Endometrial microvascular endothelial cells (primary cell): Measurements from ENCODE around the gene PXYLP1. TPM values are rescaled to one million over a fixed set of nuclear protein-coding genes. Genes with fewer than 3 reads are reported as not detected.
"Not testable (repeated sequence)": the region's sequence is repeated elsewhere in the genome, so short reads cannot be mapped to it uniquely, and the experiment has no call there.

Experiments
- in situ Hi-C: cut with HindIII; loops from 2 replicates; pipeline ENCODE4 v1.10.0; 2017; ENCODE audit warnings: low sequenced_read_pairs, low pct_unique_long_range_greater_than_20kb; ENCODE audit errors: inconsistent ontology term
- total RNA-seq: library from RNA; depleted of rRNA; stranded (reverse); fragments of >200 nt; gene quantifications from one replicate; pipeline ENCODE4 v1.2.3, GENCODE V29; 2015; ENCODE audit errors: inconsistent ontology term

Gene PXYLP1, protein sequence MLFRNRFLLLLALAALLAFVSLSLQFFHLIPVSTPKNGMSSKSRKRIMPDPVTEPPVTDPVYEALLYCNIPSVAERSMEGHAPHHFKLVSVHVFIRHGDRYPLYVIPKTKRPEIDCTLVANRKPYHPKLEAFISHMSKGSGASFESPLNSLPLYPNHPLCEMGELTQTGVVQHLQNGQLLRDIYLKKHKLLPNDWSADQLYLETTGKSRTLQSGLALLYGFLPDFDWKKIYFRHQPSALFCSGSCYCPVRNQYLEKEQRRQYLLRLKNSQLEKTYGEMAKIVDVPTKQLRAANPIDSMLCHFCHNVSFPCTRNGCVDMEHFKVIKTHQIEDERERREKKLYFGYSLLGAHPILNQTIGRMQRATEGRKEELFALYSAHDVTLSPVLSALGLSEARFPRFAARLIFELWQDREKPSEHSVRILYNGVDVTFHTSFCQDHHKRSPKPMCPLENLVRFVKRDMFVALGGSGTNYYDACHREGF
- 0.19 TPM for total RNA-seq

DNA sequence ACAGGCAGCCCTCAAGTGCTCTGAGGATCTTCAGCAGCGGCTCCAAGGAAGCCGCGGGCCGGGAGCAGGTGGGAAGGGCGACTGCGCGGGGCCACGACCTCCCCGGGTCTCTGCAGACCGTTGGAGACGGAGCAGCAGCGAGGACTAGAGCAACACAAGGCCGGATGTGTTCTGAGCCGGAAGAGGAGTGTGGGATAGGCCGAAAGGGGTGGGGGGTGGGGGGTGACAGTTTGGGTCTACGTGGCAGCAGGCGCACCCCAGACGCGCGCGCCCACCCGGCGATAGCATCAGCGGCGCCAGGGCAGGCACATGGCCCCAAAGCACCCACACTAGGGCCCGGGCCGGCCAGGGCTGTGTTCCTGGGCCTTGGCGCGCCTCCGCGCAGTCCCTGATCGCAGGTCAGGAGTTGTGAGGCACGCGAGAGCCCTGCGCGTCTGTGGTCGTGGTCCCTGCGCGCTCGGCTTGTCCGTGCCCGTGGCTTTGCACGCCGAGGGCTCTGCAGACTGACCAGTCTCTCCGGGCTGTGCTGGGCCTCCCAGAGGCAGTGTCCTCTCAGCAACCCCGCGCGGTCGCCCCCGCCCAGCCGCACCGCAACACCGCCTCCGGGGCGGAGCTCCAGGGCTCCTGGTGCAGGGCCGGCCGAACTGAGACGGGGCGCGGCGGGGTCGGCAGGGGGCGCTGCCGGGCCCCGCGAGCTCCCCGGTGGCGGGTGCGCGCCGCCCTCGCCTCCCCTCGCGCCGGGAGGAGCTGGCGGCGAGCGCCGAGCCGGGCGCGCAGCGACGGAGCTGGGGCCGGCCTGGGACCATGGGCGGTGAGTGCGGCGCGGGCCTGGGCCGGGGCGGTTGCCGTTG lies at the start of gene PXYLP1:
Gene PXYLP1, plus strand, starts transcription at position 725 of the 851 bp plus-strand sequence. CDS start 28,351 bp downstream, outside the sequence.
- in situ Hi-C loops: no loop called here

DNA sequence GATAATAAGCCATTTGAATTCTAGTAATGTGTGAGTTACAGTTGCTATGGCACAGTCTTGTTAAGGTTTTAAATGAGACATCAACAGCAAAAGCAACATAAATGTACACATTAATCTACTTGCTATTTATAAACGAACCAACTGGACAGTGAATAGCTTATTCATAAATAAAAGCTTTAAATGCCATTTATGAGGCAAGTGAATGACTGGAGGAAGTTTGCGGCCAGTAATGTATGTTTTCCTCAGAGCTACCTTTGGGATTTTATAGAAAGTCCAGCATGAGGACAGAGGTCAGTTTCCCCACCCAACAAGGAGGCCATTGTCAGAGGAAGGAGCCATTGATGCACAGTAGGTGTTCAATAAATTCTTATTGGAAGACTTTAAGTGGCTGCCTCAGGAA lies 48.0 kb upstream of the PXYLP1 start:
- in situ Hi-C loops: no loop called here

DNA sequence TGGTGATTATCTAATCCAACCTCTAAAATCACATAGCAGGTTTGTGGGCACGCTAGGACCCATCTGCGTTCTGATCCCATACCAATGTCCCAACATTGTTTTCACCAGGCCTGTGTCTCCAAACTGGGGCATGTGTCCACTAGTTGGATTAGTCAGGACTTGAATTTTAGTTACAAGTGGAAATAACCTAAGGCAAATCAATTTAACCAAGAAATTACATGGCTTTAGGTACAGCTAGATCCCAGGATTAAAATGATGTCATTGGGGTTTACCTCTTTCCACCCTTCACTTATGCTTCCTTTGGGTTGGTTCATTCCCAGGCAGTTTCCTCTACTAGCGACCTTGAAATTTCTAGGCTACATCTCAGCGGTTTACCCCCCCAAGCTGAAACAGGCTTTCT lies 47.2 kb upstream of the PXYLP1 start:
- in situ Hi-C loops: no loop called here

DNA sequence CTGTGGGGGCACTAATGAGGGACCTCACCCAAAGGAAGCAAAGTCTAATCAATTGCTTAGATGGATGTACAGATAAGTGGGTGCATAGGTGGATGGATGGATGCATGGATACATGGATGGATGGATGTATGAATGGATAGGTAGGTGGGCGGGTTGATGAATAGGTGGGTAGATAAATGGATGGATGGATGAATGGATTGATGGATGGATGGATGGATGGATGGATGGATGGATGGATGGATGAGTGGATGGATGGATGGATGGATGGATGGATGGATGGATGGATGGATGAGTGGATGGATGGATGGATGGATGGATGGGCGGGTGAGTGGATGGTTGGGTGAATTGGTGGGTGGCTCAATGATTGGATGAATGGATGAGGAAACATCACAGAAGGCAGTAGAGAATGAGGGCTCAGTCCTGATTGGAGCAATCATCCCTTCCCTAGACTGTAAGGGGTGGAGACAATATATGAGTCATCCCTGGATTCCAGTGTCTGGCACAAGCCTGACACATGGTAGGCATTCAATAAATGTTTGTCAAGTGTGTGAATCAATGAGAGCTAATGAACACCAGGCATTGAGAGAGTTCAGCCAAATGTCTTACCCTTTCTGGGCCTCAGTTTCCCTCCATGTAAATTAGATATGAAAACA lies 40.4 kb upstream of the PXYLP1 start:
- in situ Hi-C loops: no loop called here

DNA sequence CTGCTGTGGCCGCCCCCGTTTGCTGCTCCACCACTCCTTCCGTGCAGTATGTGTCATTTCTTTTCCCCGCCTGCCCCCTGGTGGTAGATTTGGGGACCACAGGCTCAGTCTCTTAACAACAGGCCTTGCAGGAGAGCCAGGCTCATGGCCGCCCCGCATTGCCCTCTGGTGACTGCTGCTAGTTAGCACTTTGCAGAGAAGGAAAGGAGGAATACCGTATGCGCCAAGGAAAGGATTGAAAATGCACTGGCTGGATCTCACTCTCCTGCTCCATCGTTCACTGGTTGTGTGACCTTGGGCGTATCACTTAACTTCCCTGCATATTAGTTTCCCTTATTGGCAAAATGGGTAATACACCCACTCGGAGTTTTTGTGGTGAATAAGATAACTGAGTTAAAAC lies 39.3 kb upstream of the PXYLP1 start:
- in situ Hi-C loops: no loop called here

DNA sequence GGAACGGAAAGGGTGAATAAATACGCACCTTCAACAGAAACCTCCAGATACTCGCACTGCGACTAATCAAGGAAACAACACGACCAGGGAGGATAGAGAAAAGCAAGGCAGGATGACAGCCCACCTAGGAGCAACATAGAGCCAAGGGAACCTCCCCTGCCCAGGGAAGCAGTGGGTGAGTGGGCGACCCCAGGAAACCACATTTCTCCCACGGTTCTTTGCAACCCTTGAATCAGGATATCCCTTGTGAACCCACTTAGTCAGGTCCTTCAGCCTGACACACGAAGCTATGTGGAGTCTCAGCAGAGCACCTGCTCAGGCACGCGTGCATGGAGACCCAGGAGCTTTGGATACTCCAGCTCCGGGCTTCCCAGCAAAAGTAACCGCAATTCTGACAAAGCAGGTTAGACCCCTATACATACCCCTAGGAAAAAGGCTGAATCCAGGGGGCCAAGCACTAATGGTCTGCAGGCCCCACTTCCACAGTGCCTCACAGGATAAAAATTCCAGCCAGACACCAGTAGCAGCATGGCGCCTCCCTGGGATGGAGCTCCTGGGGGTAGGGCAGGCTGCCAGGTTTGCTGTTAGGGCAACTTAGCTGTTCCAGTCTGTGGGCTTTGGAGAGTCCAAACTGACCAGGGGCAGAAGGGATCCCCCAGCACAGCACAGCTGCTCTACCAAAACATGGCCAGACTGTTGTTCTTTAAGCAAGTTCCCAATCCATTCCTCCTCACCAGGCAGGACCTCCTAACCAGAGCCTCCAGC lies 38.4 kb upstream of the PXYLP1 start:
- in situ Hi-C loops: no loop called here

DNA sequence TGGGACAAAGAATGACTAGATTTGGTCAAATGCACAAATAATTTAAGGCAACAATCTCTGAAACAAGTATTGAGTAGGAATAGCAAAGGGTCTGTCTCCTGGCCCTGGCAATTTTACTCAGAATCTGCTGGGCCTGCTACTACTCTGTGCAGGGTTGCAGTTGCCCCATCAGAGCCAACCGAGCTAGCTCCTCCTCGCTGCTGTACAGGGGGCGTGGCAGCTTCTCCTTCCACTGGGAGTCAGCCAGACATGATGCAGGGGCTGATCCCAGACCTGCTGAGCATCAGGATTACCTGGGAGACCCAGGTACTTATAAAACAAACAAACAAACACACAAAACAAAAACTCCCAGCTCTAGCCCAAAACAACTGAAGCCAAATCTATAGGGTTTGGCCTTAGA lies 30.5 kb upstream of the PXYLP1 start:
- in situ Hi-C loops: no loop called here

DNA sequence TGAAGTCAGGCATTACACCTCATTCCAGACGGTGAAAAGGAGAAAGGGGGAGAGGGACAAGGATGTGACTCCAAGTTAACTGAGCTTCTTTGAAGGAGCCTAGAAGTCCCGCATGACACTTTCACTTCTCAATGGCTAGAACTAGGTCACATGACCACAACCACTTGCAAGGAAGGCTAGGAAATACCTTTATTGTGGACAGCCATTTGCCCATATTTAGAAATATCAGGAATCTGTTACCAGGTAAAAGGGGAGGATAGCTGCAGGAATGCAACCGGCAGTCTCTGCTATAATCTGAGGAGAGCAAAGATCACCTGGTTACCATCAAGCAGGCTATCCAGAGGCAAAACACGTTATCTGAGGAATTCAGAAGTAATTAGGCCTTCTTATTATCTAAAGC lies 28.9 kb upstream of the PXYLP1 start:
- in situ Hi-C loops: no loop called here

DNA sequence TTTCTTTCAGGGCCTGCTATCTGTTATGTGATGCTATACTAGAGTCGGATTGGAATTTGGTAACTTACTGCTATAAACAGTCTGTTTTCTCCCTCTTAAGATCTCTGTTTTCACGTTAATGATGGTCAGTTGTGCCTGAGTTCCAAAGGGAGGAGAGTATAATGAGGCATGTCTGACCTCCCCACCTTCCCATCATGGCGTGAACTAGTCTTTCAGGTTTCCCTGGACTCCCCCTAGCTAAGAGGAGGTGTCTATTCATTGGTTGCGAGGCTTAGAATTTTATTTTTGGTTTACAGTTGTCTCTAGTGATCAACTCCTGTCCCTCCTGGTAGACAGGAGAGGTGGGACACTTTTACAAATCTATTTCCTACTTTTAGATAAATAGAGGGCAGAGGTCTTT lies 27.8 kb upstream of the PXYLP1 start:
- in situ Hi-C loops: no loop called here

DNA sequence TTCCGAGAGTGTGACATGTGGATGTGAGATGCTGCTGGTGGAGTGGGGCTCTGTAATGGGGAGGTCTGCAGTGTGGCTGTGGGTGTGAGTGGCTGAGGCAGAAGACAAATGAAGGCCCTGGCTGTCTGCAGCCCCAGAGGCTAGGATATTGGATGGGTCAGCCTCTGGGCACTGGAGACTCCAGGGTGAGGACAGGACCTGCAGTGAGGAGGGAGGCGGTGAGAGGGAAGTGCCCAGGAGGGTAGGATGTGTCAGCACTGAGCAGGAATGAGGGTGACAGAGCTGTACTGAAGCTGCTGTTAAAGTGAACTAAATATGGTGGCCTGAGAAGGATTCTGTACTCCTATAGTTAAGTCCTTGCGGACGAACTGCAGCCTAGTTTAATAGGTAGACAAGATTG lies 27.3 kb upstream of the PXYLP1 start:
- in situ Hi-C loops: no loop called here

DNA sequence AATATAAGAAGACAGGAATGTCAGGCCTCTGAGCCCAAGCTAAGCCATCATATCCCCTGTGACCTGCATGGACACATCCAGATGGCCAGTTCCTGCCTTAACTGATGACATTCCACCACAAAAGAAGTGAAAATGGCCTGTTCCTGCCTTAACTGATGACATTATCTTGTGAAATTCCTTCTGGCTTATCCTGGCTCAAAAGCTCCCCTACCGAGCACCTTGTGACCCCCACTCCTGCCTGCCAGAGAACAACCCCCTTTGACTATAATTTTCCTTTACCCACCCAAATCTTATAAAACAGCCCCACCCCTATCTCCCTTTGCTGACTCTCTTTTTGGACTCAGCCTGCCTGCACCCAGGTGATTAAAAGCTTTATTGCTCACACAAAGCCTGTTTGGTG lies 20.3 kb upstream of the PXYLP1 start:
- in situ Hi-C loops: not testable (repeated sequence)

DNA sequence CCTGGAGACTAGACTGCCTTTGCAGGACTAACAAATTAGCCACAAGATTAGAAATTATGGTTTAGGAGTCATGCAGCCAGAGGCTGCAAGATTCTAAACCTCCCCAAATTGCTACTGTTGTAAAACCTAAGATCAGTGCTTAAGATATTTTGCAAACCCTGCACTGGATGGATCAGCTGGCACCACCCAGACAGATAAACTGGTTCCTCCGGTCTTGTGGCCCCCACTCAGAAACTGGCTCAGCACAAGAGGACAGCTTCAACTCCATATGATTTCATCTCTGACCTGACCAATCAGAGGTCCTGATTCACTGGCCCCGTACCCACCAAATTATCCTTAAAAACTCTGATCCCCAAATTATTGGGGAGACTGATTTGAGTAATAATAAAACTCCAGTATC lies 19.5 kb upstream of the PXYLP1 start:
- in situ Hi-C loops: no loop called here

DNA sequence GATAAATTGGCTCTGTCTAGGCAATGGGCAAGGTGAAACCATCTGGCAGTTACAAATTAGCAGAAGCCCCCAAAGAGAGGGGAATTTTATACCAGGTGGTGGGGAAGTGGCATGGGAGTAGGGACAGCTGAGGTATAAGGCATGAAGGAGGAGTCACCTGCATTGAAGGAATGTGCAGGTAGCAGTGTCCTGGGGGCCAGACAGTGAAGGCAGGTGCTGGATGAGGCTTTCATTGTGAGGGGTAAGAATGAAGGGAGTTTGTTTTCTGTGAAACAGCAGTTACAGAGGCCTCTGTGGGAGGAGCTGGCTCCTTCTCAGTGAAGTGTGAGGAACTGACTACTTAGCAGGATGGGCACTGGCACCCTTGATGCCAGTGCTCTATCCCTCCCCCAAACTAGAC lies 19.1 kb upstream of the PXYLP1 start:
- in situ Hi-C loops: no loop called here

DNA sequence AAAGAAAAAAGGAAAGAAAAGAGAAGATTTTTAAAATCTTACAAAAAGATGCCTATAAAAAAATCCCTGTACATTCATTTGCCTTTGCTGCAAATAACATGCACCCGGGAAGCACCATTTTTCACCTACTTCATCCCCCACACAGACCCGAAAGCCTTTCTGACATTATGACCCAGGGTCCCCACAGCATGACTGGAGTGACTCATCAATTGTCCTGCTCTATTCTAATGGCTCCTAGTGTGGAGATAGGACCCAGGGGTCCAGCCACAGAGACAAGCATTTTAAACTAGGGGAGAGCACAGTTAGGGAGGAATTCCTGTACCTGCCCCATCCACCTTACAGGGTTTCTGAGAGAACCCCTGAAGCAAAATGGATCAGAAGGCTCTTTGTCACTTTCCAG lies 14.7 kb upstream of the PXYLP1 start:
- in situ Hi-C loops: no loop called here

DNA sequence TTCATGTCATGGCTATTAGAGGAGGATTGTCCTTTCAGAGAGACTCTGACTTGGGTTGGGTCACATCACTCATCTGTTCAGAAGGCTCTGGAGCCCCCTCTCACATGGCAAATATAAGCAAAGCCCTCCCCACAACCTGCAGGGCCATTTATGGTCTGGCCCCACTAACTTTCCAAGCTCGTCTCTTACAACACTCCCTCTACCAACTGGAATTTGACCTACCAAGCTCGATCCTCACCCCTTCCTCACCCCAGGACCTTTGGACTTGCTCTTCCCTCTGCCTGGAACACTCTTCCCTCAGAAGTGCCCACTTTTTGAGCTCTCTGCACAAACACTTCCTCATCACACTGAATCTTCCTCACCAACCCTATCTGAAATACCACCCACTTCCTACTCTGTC lies 14.2 kb upstream of the PXYLP1 start:
- in situ Hi-C loops: no loop called here

DNA sequence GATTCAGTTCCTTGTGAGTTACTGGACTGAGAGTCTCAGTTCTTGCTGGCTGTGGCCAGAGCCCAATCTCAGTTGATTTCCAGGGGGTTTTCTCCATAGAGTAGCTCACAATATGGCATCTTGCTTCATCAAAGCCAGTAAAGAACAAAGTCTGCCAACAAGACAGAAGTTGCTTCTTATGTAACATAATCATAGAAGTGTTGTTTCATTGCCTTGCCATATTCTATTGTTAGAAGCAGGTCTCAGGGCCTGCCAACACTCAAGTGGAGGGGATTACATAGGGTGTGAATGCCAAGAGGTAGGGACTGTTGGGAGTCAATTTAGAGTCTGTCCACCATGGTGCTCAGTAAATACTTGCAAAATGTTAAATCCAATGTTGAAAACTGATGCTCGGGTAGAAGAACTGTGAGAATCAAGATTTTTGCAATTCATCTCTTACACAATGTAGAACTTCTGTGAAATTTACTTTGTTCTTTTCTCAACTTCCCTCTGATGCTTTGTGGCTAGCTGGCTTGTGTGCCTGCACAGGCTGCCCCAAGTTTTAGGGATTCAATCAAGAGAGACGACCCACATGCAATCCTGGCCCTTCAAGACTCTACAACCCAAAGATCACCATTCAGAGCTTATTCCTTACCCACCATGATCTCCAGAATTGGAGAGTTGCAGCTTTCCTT lies 13.3 kb upstream of the PXYLP1 start:
- in situ Hi-C loops: no loop called here

DNA sequence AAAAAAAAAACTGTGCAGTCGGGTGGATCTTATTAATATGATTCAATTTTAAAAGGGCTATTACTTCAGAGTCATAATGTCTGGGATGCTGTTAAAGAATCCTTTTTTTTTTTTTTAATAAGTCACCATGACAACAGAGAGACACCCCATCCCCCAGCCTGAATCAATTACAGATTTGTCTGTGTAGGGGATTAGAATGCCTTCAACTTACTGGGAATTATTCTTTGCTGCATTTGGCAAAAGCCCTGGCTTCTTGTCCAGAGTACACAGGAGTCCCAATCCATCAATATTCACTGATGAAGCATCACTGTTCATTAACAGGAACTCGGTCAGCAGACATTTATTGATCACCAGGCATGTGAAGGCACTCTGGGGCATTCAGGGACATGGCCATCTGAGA lies 12.7 kb upstream of the PXYLP1 start:
- in situ Hi-C loops: no loop called here

DNA sequence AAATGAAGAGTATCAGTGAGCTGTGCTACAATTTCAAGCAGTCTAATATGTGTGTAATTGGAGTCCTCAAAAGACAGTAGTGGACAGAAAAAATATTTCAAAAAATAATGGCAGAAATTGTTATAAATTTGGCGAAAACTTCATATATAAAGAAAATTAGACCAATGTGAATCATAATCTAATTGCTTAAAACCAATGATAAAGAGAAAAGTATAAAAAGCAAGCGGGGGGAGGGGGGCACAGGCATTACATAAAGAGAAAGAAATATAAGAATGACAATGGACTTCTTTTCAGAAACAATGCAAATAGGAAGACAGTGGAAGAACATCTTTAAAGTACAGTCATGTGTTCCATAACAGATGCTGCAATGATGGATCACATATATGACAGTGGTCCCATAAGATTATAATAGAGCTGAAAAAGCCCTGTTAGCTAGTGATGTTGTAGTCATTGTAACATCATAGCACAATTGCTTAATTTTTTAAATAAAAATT lies 7.9 kb upstream of the PXYLP1 start:
- in situ Hi-C loops: no loop called here
